B cell (primary cell): Measurements from ENCODE around the gene FLNA. TPM values are rescaled to one million over a fixed set of nuclear protein-coding genes. Genes with fewer than 3 reads are reported as not detected.

Experiments
- ATAC-seq: fragments of 200-7000 bp; cut with Tn5 transposase; one replicate; pipeline ENCODE4 v1.10.0; 2021; ENCODE audit warnings: low read depth, mild to moderate bottlenecking, moderate number of reproducible peaks, moderate library complexity
- CTCF ChIA-PET: fragments of 350-600 bp; sonication (Branson Sonifier 250); formaldehyde crosslinking; loops from one replicate; lab custom pipeline; 2021; ENCODE audit warnings: antibody characterized with exemption, inconsistent platforms; lab: Charles Lee
- POLR2A ChIA-PET: fragments of 350-600 bp; sonication (Branson Sonifier 250); formaldehyde crosslinking; loops from one replicate; lab custom pipeline; 2021; ENCODE audit warnings: antibody characterized with exemption; lab: Charles Lee
- DNase-seq: peaks from one replicate; pipeline ENCODE4 v3.0.0; 2013
- H2AFZ ChIP-seq: 2 replicates; pipeline ENCODE4 v1.6.1; 2012; ENCODE audit warnings: mild to moderate bottlenecking, low read depth, low read length; ENCODE audit not compliant: insufficient read depth, poor library complexity, severe bottlenecking
- H3K27ac ChIP-seq, 2 donors: 1 replicate in 1 of 2; 2 replicates in 1 of 2; pipeline ENCODE4 v1.5.1; 2012 to 2013; ENCODE audit warnings: low read length in 2 of 2, mild to moderate bottlenecking in 2 of 2, moderate library complexity in 1 of 2
- H3K27me3 ChIP-seq, 4 experiments: fragments of 200-600 bp in 1 of 4; sonication (generic) in 1 of 4; replicated peaks in 1 of 4; 1 replicate in 2 of 4; 2 replicates in 2 of 4; pipeline versions ENCODE4 v1.6.1 to v1.7.0; 2013 to 2016; ENCODE audit warnings: low read length in 3 of 4, mild to moderate bottlenecking in 2 of 4, mixed read lengths in 1 of 4, moderate library complexity in 1 of 4; ENCODE audit not compliant: insufficient read depth in 4 of 4, control insufficient read depth in 3 of 4; ENCODE audit errors: control extremely low read depth in 1 of 4
- H3K36me3 ChIP-seq, 2 experiments: replicated peaks in 1 of 2; 1 replicate in 1 of 2; 2 replicates in 1 of 2; pipeline versions ENCODE4 v1.6.1 to v1.7.1; 2013; ENCODE audit warnings: low read length in 1 of 2; ENCODE audit not compliant: insufficient read depth in 2 of 2, control insufficient read depth in 1 of 2; ENCODE audit errors: control extremely low read depth in 1 of 2, extremely low read depth in 1 of 2
- H3K4me1 ChIP-seq, 2 donors: fragments of 200-600 bp in 1 of 2; sonication (generic) in 1 of 2; 1 replicate in 1 of 2; 2 replicates in 1 of 2; pipeline versions ENCODE4 v1.5.1 to v1.6.1; 2013 to 2017; ENCODE audit warnings: low read length in 2 of 2; ENCODE audit not compliant: control insufficient read depth in 2 of 2, insufficient read depth in 2 of 2
- H3K4me2 ChIP-seq: replicated peaks from 2 replicates; pipeline ENCODE3; 2012; ENCODE audit warnings: mild to moderate bottlenecking, low read depth, low read length; ENCODE audit not compliant: poor library complexity, severe bottlenecking
- H3K4me3 ChIP-seq, 5 experiments: fragments of 200-600 bp in 1 of 5; sonication (generic) in 1 of 5; 1 replicate in 3 of 5; 2 replicates in 2 of 5; pipeline versions ENCODE4 v1.5.1 to v1.7.0; 2011 to 2016; ENCODE audit warnings: low read length in 4 of 5, mild to moderate bottlenecking in 4 of 5, low read depth in 2 of 5, control low read depth in 1 of 5, moderate library complexity in 1 of 5; ENCODE audit not compliant: insufficient read depth in 1 of 5; ENCODE audit errors: control extremely low read depth in 1 of 5, extremely low read depth in 1 of 5
- H3K79me2 ChIP-seq: fragments of 200-600 bp; sonication (generic); one replicate; pipeline ENCODE4 v1.6.0; 2016; ENCODE audit warnings: low read length; ENCODE audit not compliant: control insufficient read depth, insufficient read depth
- H3K9ac ChIP-seq: fragments of 200-600 bp; sonication (generic); 2 replicates; pipeline ENCODE4 v1.6.1; 2017; ENCODE audit warnings: mild to moderate bottlenecking, low read length, moderate library complexity
- H3K9me3 ChIP-seq, 3 donors: one replicate each; pipeline versions ENCODE4 v1.6.1 to v1.7.1; 2013; ENCODE audit warnings: low read length in 2 of 3; ENCODE audit not compliant: control insufficient read depth in 2 of 3, insufficient read depth in 1 of 3; ENCODE audit errors: control extremely low read depth in 1 of 3
- H4K20me1 ChIP-seq: 2 replicates; pipeline ENCODE4 v1.6.0; 2012; ENCODE audit warnings: mild to moderate bottlenecking, low read length; ENCODE audit not compliant: insufficient read depth, control insufficient read depth, poor library complexity, severe bottlenecking
- H3K27ac Mint-ChIP-seq: one replicate; pipeline ENCODE4 v1.8.0; 2021; ENCODE audit warnings: mixed read lengths
- H3K27me3 Mint-ChIP-seq: one replicate; pipeline ENCODE4 v1.8.0; 2021; ENCODE audit warnings: mixed read lengths
- H3K4me1 Mint-ChIP-seq: one replicate; pipeline ENCODE4 v1.8.0; 2021; ENCODE audit warnings: mixed read lengths
- H3K4me3 Mint-ChIP-seq: one replicate; pipeline ENCODE4 v1.8.0; 2021; ENCODE audit warnings: mixed read lengths
- H3K9me3 Mint-ChIP-seq: one replicate; pipeline ENCODE4 v1.8.0; 2022; ENCODE audit warnings: mixed read lengths; ENCODE audit not compliant: insufficient read depth
- EZH2 ChIP-seq: IDR thresholded peaks from 2 replicates; pipeline ENCODE4 v1.6.1; 2012; ENCODE audit warnings: borderline replicate concordance, low read depth, mild to moderate bottlenecking, moderate library complexity, low read length; ENCODE audit not compliant: insufficient read depth, poor library complexity, severe bottlenecking
- WGBS: methylation state at CpG from one replicate; pipeline ENCODE4 v1.1.5; 2013; ENCODE audit warnings: missing lambda C conversion rate; ENCODE audit not compliant: insufficient coverage; 5-methylcytosine and 5-hydroxymethylcytosine counted together
- intact Hi-C: fragments of 100-400 bp; cut with micrococcal nuclease; formaldehyde crosslinking; loops from one replicate; pipeline ENCODE4 v1.10.0; 2022
- polyA plus RNA-seq: library from polyadenylated mRNA; depleted of rRNA; stranded (reverse); fragments of >200 nt; gene quantifications from 2 replicates; pipeline ENCODE4 v1.2.3, GENCODE V29; 2012
- total RNA-seq, 2 donors: library from RNA; stranded (reverse); fragments of 120-200 nt in 1 of 2; gene quantifications; 1 replicate in 1 of 2; 2 replicates in 1 of 2; pipeline versions ENCODE4 v1.2.3 to v1.2.4, GENCODE V29; 2013 to 2022
- TF ChIP-seq, protein P1 (sequence below): fragments of 200-600 bp; IDR thresholded peaks from one replicate; pipeline ENCODE4 v1.8.0; 2022; ENCODE audit warnings: antibody characterized with exemption, mild to moderate bottlenecking

The FLNA gene
- total and polyA plus RNA-seq, 2 donors (not counting 1 experiment from before 2014, with no cell fraction given): 342 to 510 TPM

DNA sequence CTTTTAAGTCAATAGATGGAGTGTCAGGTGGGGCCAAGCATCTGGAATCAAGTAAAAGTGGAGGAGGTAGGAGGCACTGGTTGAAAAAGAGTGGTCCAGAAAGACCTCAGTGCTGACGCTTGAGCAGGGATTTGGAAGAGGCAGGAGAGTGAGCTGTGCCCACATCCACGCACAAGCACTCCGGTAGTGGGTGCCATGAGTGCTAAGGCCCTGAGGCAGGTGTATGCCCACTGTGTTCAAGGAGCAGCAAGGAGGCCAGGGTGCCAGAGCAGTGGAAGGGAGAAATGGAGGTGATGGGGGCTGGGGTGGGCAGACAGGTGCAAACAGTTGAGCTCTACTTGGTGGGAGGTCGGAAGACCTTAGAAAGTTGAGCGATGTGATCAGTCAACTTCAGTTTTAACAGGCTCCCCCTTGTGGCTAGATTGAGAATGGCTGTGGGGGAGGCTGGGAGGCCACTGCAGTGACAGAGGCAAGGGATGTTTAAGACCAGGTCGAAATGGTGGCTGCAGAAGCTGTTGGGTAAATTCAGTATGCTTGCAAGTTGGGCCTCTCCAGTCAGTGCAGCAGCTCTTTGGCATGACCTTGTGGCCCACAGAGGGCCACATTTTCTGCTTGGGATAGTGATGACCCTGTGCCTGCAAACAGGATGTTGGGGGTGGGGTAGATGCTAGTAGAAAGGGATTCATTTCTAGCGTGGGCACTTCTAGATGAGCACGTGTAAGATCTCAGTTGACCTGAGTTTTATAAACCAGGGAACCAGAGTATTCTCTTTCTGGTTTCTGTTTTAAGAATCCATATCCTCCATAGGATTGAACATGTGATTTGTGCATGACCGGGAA, 66.1 kb downstream of the FLNA start:
- TF ChIP-seq, protein P1, sequence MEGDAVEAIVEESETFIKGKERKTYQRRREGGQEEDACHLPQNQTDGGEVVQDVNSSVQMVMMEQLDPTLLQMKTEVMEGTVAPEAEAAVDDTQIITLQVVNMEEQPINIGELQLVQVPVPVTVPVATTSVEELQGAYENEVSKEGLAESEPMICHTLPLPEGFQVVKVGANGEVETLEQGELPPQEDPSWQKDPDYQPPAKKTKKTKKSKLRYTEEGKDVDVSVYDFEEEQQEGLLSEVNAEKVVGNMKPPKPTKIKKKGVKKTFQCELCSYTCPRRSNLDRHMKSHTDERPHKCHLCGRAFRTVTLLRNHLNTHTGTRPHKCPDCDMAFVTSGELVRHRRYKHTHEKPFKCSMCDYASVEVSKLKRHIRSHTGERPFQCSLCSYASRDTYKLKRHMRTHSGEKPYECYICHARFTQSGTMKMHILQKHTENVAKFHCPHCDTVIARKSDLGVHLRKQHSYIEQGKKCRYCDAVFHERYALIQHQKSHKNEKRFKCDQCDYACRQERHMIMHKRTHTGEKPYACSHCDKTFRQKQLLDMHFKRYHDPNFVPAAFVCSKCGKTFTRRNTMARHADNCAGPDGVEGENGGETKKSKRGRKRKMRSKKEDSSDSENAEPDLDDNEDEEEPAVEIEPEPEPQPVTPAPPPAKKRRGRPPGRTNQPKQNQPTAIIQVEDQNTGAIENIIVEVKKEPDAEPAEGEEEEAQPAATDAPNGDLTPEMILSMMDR: peak; percentile 67
- no peak for TF ChIP-seq EZH2
- peaks cover 0 to 5% (median 0%) of the 10 kb centered on the region in 3 donors for H3K9me3 ChIP-seq
- no peak overlapping the region for H2AFZ ChIP-seq
- H3K4me3 Mint-ChIP-seq: peak overlapping the region; percentile 39
- no peaks in the 10 kb centered on the region for H3K79me2 ChIP-seq
- peak overlapping the region; percentile 27 for H3K4me2 ChIP-seq
- ATAC-seq (peak; percentile 78), DNase-seq (peak; percentile 84)
- no peak overlapping the region for H3K4me3 ChIP-seq
- peak overlapping the region; percentile 63 for H3K27ac Mint-ChIP-seq
- ChIA-PET CTCF (interaction anchor here (0.7 to 6.1 kb wide), 11 partner anchors 10 to 743 kb away, joined by 3 to 63 read pairs (median 5); partner anchors contain the start of gene TEX28), POLR2A (interaction anchor here (0.6 to 1.2 kb wide), 4 partner anchors 10 to 223 kb away, joined by 3 to 4 read pairs (median 3); no protein-coding TSS in a partner anchor)
- peaks cover 42% of the 10 kb centered on the region for H3K4me1 Mint-ChIP-seq
- H3K9ac ChIP-seq: no peak overlapping the region
- peaks cover 34 to 43% of the 10 kb centered on the region in 2 donors for H3K4me1 ChIP-seq
- WGBS: 74% methylated on average over 5 of the region's 9 CpGs
- no peaks in the 10 kb centered on the region for H3K36me3 ChIP-seq
- no peak overlapping the region for H3K27ac ChIP-seq
- H4K20me1 ChIP-seq: no peaks in the 10 kb centered on the region
- H3K27me3 ChIP-seq: no peaks in the 10 kb centered on the region
- H3K27me3 Mint-ChIP-seq: no peaks in the 10 kb centered on the region
- intact Hi-C loops: no loop called here
- no peaks in the 10 kb centered on the region for H3K9me3 Mint-ChIP-seq

DNA sequence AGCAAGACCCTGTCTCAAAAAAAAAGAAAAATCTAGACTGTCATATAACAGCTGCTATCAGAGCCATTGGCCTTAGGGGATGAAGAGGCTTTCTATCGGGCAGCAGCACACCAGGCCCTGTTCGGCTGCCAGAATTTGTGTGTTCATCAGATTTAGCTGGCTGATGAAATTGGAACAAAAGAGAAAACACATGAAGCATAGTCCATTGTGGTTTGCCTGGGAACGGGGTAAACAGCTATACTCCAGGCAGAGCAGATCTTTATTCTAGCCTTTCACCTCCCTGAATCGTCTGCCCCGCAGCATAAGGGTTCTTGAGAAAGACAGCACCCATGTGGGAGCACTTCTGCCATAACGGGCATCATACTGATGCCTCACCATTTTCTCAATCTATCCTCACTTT, 67.2 kb downstream of the FLNA start:
- 93% methylated on average over 2 of the region's 6 CpGs for WGBS
- POLR2A ChIA-PET: no interaction called here
- Histone ChIP-seq H3K36me3 (no peaks in the 10 kb centered on the region), H3K79me2 (no peaks in the 10 kb centered on the region), H3K4me1 (peaks cover 34 to 43% of the 10 kb centered on the region in 2 donors), H2AFZ (no peak overlapping the region), H3K4me3 (no peak overlapping the region), H3K4me2 (no peak overlapping the region), H3K9me3 (peaks cover 0 to 5% (median 0%) of the 10 kb centered on the region in 3 donors), H3K27me3 (no peaks in the 10 kb centered on the region), H3K9ac (no peak overlapping the region), H3K27ac (no peak overlapping the region), H4K20me1 (no peaks in the 10 kb centered on the region)
- intact Hi-C loops: no loop called here
- H3K9me3 Mint-ChIP-seq: no peaks in the 10 kb centered on the region
- no peaks in the 10 kb centered on the region for H3K27me3 Mint-ChIP-seq
- peaks cover 42% of the 10 kb centered on the region for H3K4me1 Mint-ChIP-seq
- TF ChIP-seq, protein P1: no peak
- TF ChIP-seq EZH2: no peak
- CTCF ChIA-PET: interaction anchor here (1.5 to 6.1 kb wide), 3 partner anchors 8 to 171 kb away, joined by 6 to 63 read pairs (median 16); partner anchors contain the start of gene TEX28
- H3K4me3 Mint-ChIP-seq: no peak overlapping the region
- H3K27ac Mint-ChIP-seq: no peak overlapping the region
- DNase-seq (no peak), ATAC-seq (no peak)
